ENCODE results near the gene MOB2.

Gene MOB2

GRCh38 chr11:1484695-1485503 is 1.7 kb downstream of the MOB2 start:
- no peak for DNase-seq (ENCODE audit: low spot score)

- DNase-seq (ENCODE audit: low spot score) = no peak
Measured at GRCh38 chr11:1484061-1484671, 2.4 kb downstream of the MOB2 start.

DNA sequence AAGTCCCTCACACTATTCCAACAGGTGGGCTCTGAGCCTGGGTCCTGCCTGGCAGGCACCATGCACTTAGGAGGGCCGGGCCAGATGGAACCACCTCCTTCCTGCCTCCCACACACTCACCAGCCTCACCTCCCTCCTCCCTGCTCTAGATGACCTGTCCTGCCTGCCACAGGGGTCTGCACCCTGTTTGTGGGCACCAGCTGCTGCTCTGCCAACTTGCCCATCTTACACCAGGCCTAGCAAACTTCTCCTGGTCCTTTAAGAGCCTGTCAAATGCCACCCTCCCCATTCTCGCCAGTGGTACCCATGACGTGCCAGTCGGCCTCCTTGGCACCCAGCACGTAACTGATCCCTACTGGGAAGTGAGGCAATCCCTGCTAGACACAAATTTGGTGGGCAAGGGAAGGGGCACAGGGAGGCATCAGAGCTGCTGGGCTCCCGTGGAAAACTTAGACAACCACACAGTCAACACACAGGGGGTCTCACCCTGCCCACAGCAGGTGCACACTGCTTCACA is 3.1 kb downstream of the MOB2 start:
- DNase-seq (ENCODE audit: low spot score) = no peak

- no peak for DNase-seq (ENCODE audit: low spot score)
Measured at GRCh38 chr11:1482581-1483444, 3.8 kb downstream of the MOB2 start.

GRCh38 chr11:1481861-1482441 is 4.6 kb downstream of the MOB2 start:
- DNase-seq (ENCODE audit: low spot score) = no peak

GRCh38 chr11:1481483-1481825 is 5.1 kb downstream of the MOB2 start:
- no peak for DNase-seq (ENCODE audit: low spot score)

DNA sequence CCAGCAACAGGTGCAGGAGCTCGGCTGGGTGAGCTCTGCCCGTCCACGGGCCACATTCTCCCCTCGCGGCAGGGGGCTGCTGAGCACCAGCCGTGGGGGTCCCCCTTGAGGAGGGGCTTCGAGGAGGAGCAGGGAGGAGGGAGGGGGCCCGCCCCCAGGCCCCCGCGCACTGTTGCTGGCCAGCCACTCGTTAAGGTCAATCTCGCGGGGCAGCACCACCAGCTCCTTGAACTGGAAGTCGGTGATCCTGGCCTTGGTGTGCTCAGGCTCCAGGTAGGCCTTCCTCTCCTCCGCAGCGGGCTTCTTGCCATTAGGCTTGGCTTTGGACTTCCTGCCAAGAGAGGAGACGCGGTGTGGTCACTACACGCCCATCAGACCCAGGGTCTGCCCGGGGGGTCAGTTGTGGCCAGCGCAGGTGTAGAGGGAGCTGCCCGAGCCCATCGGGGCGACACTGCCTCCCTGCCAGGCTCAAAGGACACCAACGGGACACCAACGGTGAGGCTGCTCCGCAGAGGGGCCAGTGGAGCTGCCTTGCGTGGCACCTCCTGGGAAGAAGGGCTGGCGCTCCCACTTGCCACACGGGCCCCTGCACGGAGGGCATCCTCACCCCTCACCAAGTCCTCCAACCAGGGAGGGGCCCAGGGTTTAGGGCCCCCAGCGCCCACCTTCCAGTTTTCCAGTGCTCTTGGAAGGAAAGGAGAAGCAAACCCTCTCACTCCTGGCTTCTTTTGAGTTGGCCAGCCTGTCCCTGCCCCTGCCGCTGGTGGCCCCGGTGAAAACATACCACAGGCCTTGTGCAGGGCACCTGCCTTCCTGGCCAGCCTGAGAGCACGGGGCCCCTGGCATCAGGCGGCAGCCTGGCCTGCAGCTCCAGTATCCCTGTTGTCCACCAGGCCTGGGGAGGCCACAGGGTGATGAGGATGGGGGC is 5.8 kb downstream of the MOB2 start:
- DNase-seq (ENCODE audit: low spot score) = no peak

- no peak for DNase-seq (ENCODE audit: low spot score)
Measured at GRCh38 chr11:1480191-1480554, 6.4 kb downstream of the MOB2 start.

DNA sequence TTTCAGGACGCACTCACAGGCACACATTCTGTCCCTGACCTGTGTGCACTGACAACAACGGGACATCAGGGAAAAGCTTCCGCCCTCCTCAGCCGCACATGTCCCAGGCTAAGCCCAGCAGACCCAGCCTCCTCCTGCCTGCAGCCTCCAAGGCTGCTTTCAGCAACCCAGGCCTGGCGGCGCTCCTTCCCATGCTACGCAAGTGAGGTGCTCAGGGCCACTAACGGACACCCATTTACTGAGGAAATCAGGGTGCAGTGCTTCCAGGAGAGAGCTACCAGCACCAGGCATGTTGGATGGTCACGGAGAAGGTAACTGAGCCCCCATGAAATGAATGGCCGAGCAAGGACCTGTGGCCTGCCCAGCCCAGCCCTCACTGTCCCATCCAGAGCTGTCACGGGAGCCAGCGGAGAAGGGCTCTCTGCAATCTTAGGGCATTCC is 6.9 kb downstream of the MOB2 start:
- DNase-seq (ENCODE audit: low spot score) = no peak

- no peak for DNase-seq (ENCODE audit: low spot score)
Measured at GRCh38 chr11:1479006-1479677, 7.4 kb downstream of the MOB2 start.

- no peak for DNase-seq (ENCODE audit: low spot score)
Measured at GRCh38 chr11:1478544-1478943, 8.0 kb downstream of the MOB2 start.

DNA sequence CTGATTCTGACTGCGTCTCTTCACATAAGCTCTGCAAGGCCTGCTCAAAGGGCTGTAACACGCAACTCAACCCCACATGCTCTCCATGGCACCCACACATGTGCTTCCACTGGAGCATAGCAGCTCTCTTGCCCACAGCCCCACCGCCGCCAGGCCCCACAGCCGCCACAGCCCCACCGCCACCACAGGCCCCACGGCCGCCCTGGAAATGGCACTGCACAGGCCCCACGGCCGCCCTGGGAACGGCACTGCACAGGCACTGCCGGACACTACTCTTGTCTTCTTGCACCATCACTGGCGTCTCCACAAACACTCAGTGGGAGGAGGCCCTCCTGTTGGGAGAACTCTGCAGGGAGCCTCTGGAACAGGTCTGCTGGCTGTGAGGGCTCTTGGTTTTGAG is 8.6 kb downstream of the MOB2 start:
- no peak for DNase-seq (ENCODE audit: low spot score)

GRCh38 chr11:1476940-1477736 is 9.4 kb downstream of the MOB2 start:
- DNase-seq (ENCODE audit: low spot score) = no peak

DNA sequence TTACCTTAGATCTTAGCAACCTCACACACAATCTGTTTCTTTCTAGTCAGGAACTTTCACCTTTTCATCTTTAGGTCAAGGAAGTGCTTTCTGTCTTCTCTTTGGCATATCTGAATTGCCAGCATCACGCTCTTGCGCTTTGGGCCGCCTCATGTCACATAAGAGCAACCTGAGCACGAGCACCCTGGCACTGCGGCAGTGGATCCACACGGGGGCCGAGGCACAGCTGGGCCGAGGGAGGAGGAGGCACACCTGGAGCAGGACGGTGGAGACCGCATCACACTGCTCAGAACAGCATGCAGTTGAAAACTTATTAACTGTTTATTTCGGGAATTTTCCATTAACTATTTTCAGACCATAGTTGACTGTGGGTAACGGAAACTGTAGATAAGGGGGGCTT is 10.7 kb downstream of the MOB2 start:
- DNase-seq (ENCODE audit: low spot score) = no peak

- no peak for DNase-seq (ENCODE audit: low spot score)
Measured at GRCh38 chr11:1473786-1474185, 12.8 kb downstream of the MOB2 start.

DNA sequence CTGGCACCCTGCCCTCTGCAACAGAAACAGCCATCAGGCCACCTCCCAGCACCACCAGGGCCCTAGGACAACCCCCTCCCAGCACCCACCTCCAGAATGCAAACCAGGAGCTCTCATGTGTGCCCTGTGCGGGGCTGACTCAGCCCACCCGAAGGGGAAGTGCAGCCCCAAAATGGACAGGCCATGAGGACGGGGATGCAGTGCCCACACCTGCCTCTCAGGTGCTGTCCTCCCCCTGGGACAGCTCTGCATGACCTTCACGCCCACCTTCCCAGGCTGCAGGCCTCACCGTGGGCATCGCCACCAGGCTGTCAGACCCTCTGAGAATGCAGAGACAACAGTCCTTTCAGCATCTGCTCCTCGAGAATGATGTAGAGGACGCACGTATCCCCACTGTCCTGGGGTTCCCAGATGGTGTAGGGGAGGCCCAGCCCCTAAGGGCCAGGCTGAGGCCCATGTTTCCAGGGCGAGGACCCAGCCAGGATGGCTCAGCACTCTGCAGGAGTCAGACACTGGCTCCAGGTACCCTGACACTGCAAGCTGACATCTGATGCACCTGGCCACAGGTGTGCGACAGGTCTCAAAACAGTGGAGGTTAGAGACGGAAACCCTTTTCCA is 13.5 kb downstream of the MOB2 start:
- DNase-seq (ENCODE audit: low spot score) = no peak

GRCh38 chr11:1472180-1473005 is 14.2 kb downstream of the MOB2 start:
- DNase-seq (ENCODE audit: low spot score) = no peak

DNA sequence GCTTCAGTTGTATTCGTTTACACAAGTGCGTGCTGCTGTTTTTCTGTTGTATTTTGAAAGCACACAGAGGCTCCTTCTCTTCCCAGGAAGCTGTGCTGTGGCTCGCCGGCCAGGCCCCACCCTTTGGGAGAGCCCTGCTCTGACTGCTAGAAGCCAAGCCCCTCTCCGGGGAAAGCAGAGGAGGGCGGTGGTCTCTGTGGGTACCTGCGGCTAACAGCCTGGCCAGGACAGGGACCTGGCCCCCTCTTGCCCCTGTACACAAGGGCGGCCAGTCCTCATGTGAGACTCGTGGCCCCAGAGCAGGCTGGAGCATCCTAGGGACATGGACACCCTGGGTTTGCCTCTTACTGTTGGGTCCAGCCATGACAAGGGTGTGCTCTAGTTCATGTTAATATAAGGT is 14.8 kb downstream of the MOB2 start:
- DNase-seq (ENCODE audit: low spot score) = no peak

Measured in AG08396 (cell line).